ENCODE measurements around the gene C2.

DNA sequence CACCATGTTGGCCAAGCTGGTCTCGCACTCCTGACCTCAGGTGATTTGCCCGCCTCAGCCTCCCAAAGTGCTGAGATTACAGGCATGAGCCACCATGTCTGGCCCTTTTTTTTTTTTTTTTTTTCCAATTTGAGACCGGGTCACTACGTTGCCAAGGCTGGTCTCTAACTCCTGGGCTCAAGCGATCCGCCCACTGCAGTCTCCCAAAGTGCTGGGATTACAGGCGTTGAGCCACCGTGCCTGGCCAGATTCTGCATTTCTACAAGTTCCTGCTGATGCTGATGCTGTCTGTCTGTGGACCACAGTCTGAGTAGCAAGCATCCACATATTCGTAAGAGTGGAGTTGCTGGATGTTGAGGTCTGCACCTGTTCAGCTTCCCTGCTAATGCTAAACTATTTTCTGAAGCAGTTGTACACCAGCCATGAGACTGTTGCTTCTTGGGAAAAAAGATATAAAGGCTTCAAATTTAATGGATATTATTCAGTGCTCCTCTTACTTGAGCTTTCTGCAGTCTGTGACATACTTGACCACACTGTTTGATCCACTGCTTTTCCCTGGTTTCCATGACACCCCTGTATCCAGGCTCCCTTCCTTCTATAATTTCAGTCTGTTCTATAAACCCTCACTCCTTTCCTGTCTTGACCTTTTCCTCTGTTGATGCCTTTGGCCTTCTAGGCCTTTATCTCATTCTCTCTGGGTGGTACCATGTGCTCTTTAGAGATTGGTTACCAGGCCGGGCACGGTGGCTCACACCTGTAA lies 15.5 kb upstream of the C2 start:
- no peak for TF ChIP-seq CTCF (IDR thresholded peaks at IDR 0.05)
- no peak for TF ChIP-seq POLR2A (IDR thresholded peaks at IDR 0.05)
- TF ChIP-seq POLR2AphosphoS5 (IDR thresholded peaks at IDR 0.05; ENCODE audit: insufficient read depth in 1 of 2, low read depth in 1 of 2) = no peak

Measured in vagina (tissue), 2 donors.